IMR-90 (cell line): ENCODE data around the gene NUP88. TPM values are rescaled to one million over a fixed set of nuclear protein-coding genes. Genes with fewer than 3 reads are reported as not detected.
A peak's percentile ranks its signal among the peaks of the same experiment; 100 is the strongest.

Source experiments
- ATAC-seq: fragments of 200-7000 bp; cut with Tn5 transposase; 2 replicates; pipeline ENCODE4 v1.9.1; 2020; ENCODE audit warnings: low read depth, mild to moderate bottlenecking, moderate library complexity
- BruUV-seq: library from RNA; stranded (reverse); fragments of 400-500 nt; replicated peaks from 2 replicates; lab custom pipeline; 2021; lab: Mats Ljungman, UMichigan
- CTCF ChIA-PET: fragments of 300-600 bp; formaldehyde crosslinking; extraction: SDS; loops from one replicate; lab custom pipeline; 2021; ENCODE audit warnings: antibody characterized with exemption; lab: Yijun Ruan, JAX
- POLR2A ChIA-PET: fragments of 300-600 bp; sonication (Branson Sonifier 250); formaldehyde crosslinking; loops from one replicate; lab custom pipeline; 2022; ENCODE audit warnings: antibody characterized with exemption; ENCODE audit not compliant: unreplicated experiment; lab: Charles Lee
- DNase-seq: peaks from one replicate; pipeline ENCODE4 v3.0.0; 2013
- H2AFZ ChIP-seq: replicated peaks from 2 replicates; pipeline ENCODE3; 2013; ENCODE audit warnings: low read length, mild to moderate bottlenecking; ENCODE audit not compliant: poor library complexity
- H2AK5ac ChIP-seq: 2 replicates; pipeline ENCODE4 v1.6.1; 2013; ENCODE audit warnings: low read depth, low read length, inconsistent platforms
- H2AK9ac ChIP-seq: replicated peaks from 2 replicates; pipeline ENCODE3; 2013; ENCODE audit warnings: mild to moderate bottlenecking, low read depth, low read length, moderate library complexity; ENCODE audit not compliant: poor library complexity
- H2BK120ac ChIP-seq: 2 replicates; pipeline ENCODE4 v1.6.1; 2013; ENCODE audit warnings: low read depth, low read length, inconsistent platforms
- H2BK15ac ChIP-seq: 3 replicates; pipeline ENCODE4 v1.6.1; 2013; ENCODE audit warnings: low read depth, low read length, inconsistent platforms
- H2BK20ac ChIP-seq: 2 replicates; pipeline ENCODE4 v1.6.1; 2013; ENCODE audit warnings: low read depth, mild to moderate bottlenecking, inconsistent platforms, low read length, moderate library complexity
- H2BK5ac ChIP-seq: 2 replicates; pipeline ENCODE4 v1.6.1; 2013; ENCODE audit warnings: mild to moderate bottlenecking, low read depth, low read length, inconsistent platforms; ENCODE audit not compliant: poor library complexity, severe bottlenecking
- H3K14ac ChIP-seq: replicated peaks from 2 replicates; pipeline ENCODE4 v1.6.1; 2013; ENCODE audit warnings: low read depth, low read length, inconsistent platforms
- H3K18ac ChIP-seq: 2 replicates; pipeline ENCODE4 v1.6.1; 2013; ENCODE audit warnings: low read depth, low read length, control low read depth
- H3K23ac ChIP-seq: 2 replicates; pipeline ENCODE4 v1.6.1; 2013; ENCODE audit warnings: low read depth, low read length, inconsistent platforms
- H3K27ac ChIP-seq: 2 replicates; pipeline ENCODE4 v1.5.1; 2013; ENCODE audit warnings: mild to moderate bottlenecking, control low read depth, low read length; ENCODE audit not compliant: insufficient read depth
- H3K27me3 ChIP-seq: 2 replicates; pipeline ENCODE4 v1.6.1; 2013; ENCODE audit warnings: low read length; ENCODE audit not compliant: control insufficient read depth, insufficient read depth
- H3K36me3 ChIP-seq: 2 replicates; pipeline ENCODE4 v1.6.1; 2013; ENCODE audit warnings: low read length, mixed read lengths; ENCODE audit not compliant: control insufficient read depth, insufficient read depth
- H3K4ac ChIP-seq: 2 replicates; pipeline ENCODE4 v1.6.1; 2013; ENCODE audit warnings: low read depth, low read length, inconsistent platforms
- H3K4me1 ChIP-seq: 2 replicates; pipeline ENCODE4 v1.6.1; 2013; ENCODE audit warnings: low read length, mixed read lengths; ENCODE audit not compliant: control insufficient read depth, insufficient read depth
- H3K4me2 ChIP-seq: 2 replicates; pipeline ENCODE4 v1.6.1; 2013; ENCODE audit warnings: low read depth, mild to moderate bottlenecking, control low read depth, low read length, moderate library complexity
- H3K4me3 ChIP-seq: 2 replicates; pipeline ENCODE4 v1.5.1; 2013; ENCODE audit warnings: low read depth, mild to moderate bottlenecking, control low read depth, low read length, moderate library complexity; ENCODE audit not compliant: insufficient read depth
- H3K56ac ChIP-seq: 2 replicates; pipeline ENCODE4 v1.6.1; 2013; ENCODE audit warnings: low read length, inconsistent platforms; ENCODE audit not compliant: insufficient read depth; ENCODE audit errors: extremely low read depth
- H3K79me1 ChIP-seq, 2 experiments: 2 replicates each; pipeline ENCODE4 v1.6.1; 2013; ENCODE audit warnings: low read length in 2 of 2, inconsistent platforms in 1 of 2, low read depth in 1 of 2
- H3K9ac ChIP-seq: 2 replicates; pipeline ENCODE4 v1.6.1; 2013; ENCODE audit warnings: low read depth, low read length, control low read depth
- H3K9me1 ChIP-seq: 2 replicates; pipeline ENCODE4 v1.6.1; 2013; ENCODE audit warnings: low read length, inconsistent platforms; ENCODE audit not compliant: insufficient read depth
- H3K9me3 ChIP-seq: 2 replicates; pipeline ENCODE4 v1.6.1; 2013; ENCODE audit warnings: low read length; ENCODE audit not compliant: control insufficient read depth, insufficient read depth
- H4K20me1 ChIP-seq: 2 replicates; pipeline ENCODE4 v1.6.1; 2013; ENCODE audit warnings: low read length, inconsistent platforms; ENCODE audit not compliant: insufficient read depth
- H4K5ac ChIP-seq: 2 replicates; pipeline ENCODE4 v1.6.1; 2013; ENCODE audit warnings: mild to moderate bottlenecking, low read depth, low read length, control low read depth
- H4K8ac ChIP-seq, 2 experiments: 2 replicates each; pipeline ENCODE4 v1.6.1; 2013; ENCODE audit warnings: low read depth in 2 of 2, low read length in 2 of 2, control low read depth in 1 of 2, inconsistent platforms in 1 of 2
- H4K91ac ChIP-seq: 2 replicates; pipeline ENCODE4 v1.6.1; 2013; ENCODE audit warnings: low read depth, low read length, inconsistent platforms; ENCODE audit not compliant: insufficient read depth
- CEBPB ChIP-seq: IDR thresholded peaks from 2 replicates; pipeline ENCODE4 v1.6.1; 2012; ENCODE audit warnings: low read depth, low read length, improper control_type of control experiment
- CHD1 ChIP-seq: IDR thresholded peaks from 2 replicates; pipeline ENCODE4 v1.6.1; 2012; ENCODE audit warnings: low read depth, low read length, improper control_type of control experiment
- CTCF ChIP-seq: conservative IDR thresholded peaks from 2 replicates; pipeline ENCODE4 v1.5.1; 2012; ENCODE audit warnings: mild to moderate bottlenecking, low read depth, low read length, improper control_type of control experiment
- MAFK ChIP-seq: IDR thresholded peaks from 2 replicates; pipeline ENCODE4 v1.6.1; 2012; ENCODE audit warnings: low read depth, low read length, improper control_type of control experiment
- MXI1 ChIP-seq: IDR thresholded peaks from 2 replicates; pipeline ENCODE4 v1.6.1; 2012; ENCODE audit warnings: low read depth, mild to moderate bottlenecking, low read length, moderate library complexity, borderline replicate concordance
- NFE2L2 ChIP-seq: fragments of 150-350 bp; IDR thresholded peaks from 2 replicates; pipeline ENCODE4 v1.6.1; 2016; ENCODE audit warnings: low read depth, mild to moderate bottlenecking, low read length
- RAD21 ChIP-seq: IDR thresholded peaks from 2 replicates; pipeline ENCODE4 v1.6.1; 2012; ENCODE audit warnings: low read length, improper control_type of control experiment
- WGBS, 2 experiments: methylation state at CpG; one replicate each; pipeline versions ENCODE4 v1.1.5 to v1.1.7; 2013; ENCODE audit warnings: missing lambda C conversion rate in 2 of 2; ENCODE audit not compliant: insufficient read length in 1 of 2; ENCODE audit errors: extremely low coverage in 2 of 2; 5-methylcytosine and 5-hydroxymethylcytosine counted together
- dilution Hi-C: fragments of 300-500 bp; cut with HindIII; formaldehyde crosslinking; loops from one replicate; pipeline ENCODE4 v1.14.3; 2018; ENCODE audit warnings: low sequenced_read_pairs; ENCODE audit not compliant: unreplicated experiment
- in situ Hi-C: fragments of 300-500 bp; cut with MboI; formaldehyde crosslinking; loops from 3 replicates; pipeline ENCODE4 v1.14.3; 2019; ENCODE audit warnings: low sequenced_read_pairs, inconsistent platforms, mixed read lengths
- intact Hi-C: fragments of 100-400 bp; cut with micrococcal nuclease; formaldehyde crosslinking; loops from 2 replicates; pipeline ENCODE4 v1.10.0; 2022
- polyA plus RNA-seq, 3 experiments: library from polyadenylated mRNA; depleted of rRNA; stranded (reverse); fragments of >200 nt; gene quantifications; 2 replicates each; pipeline ENCODE4 v1.2.3, GENCODE V29; 2012; ENCODE audit warnings: low replicate concordance in 1 of 3
- total RNA-seq: library from RNA; depleted of rRNA; stranded (reverse); fragments of >200 nt; gene quantifications from 2 replicates; pipeline ENCODE4 v1.2.3, GENCODE V29; 2012

The NUP88 gene
- total and polyA plus RNA-seq, 2 of the 4 experiments (the other 2 are of a cell fraction) = 57.0 to 83.7 TPM

GRCh38 chr17:5399767-5400166 is 19.7 kb downstream of the NUP88 start:
- H3K4me1 ChIP-seq = no peaks in the 10 kb centered on the region
- H3K79me1 ChIP-seq = peaks cover 4 to 6% of the 10 kb centered on the region in 2 experiments; a peak in 2 of 4 replicates
- intact Hi-C loops (no loop called here), dilution Hi-C loops (no loop called here), in situ Hi-C loops (no loop called here)
- H4K5ac ChIP-seq = no peak overlapping the region
- no peak overlapping the region for H2AK5ac ChIP-seq
- H3K27ac ChIP-seq = no peak overlapping the region
- H2BK5ac ChIP-seq = no peak overlapping the region
- H2BK15ac ChIP-seq = no peak overlapping the region
- WGBS, 2 experiments = no CpG with 5 or more reads among the region's 6 CpGs
- H3K4ac ChIP-seq = no peak overlapping the region
- no peak overlapping the region for H2AFZ ChIP-seq
- H3K23ac ChIP-seq = no peak overlapping the region
- H3K18ac ChIP-seq = no peak overlapping the region
- ChIA-PET CTCF (no interaction called here), POLR2A (no interaction called here)
- H3K36me3 ChIP-seq = peaks cover 40% of the 10 kb centered on the region
- TF ChIP-seq MXI1 (no peak), CHD1 (no peak), MAFK (0 out of 2 replicates have a peak, but pooled peaks have one; percentile 15), CTCF (no peak), RAD21 (no peak), NFE2L2 (no peak), CEBPB (no peak)
- no TSS peak for BruUV-seq
- no peak overlapping the region for H3K4me3 ChIP-seq
- H2AK9ac ChIP-seq = no peak overlapping the region
- no peaks in the 10 kb centered on the region for H4K20me1 ChIP-seq
- H3K9me1 ChIP-seq = 0 out of 2 replicates have a peak, but pooled peaks cover 2% of the 10 kb centered on the region
- H3K9ac ChIP-seq = no peak overlapping the region
- no peak overlapping the region for H3K4me2 ChIP-seq
- no peaks in the 10 kb centered on the region for H3K9me3 ChIP-seq
- peak; percentile 17 for DNase-seq
- no peak overlapping the region for H3K56ac ChIP-seq
- H4K91ac ChIP-seq = no peak overlapping the region
- H2BK120ac ChIP-seq = no peak overlapping the region
- no peak overlapping the region for H2BK20ac ChIP-seq
- no peak for ATAC-seq
- no peak overlapping the region for H3K14ac ChIP-seq
- no peaks in the 10 kb centered on the region for H3K27me3 ChIP-seq
- H4K8ac ChIP-seq = no peak overlapping the region
